ENCODE results near the gene RAG1.

Gene RAG1

GRCh38 chr11:36622431-36623136, 54.8 kb downstream of the RAG1 start:
- H3K9me2 ChIP-seq (replicated peaks; ENCODE audit: low read depth, low read length), result no peaks in the 10 kb centered on the region
- H3K9ac ChIP-seq (ENCODE audit: low read depth, low read length, poor library complexity, severe bottlenecking), result no peak overlapping the region
- no peak overlapping the region for H3K4me2 ChIP-seq (ENCODE audit: low read depth, low read length, poor library complexity, severe bottlenecking)

GRCh38 chr11:36623494-36623893, 55.7 kb downstream of the RAG1 start:
- no peaks in the 10 kb centered on the region for H3K9me3 ChIP-seq (ENCODE audit: insufficient read depth, low read depth, low read length)
- no peak overlapping the region for H3K9ac ChIP-seq (ENCODE audit: low read depth, low read length, poor library complexity, severe bottlenecking)
- H3K79me2 ChIP-seq (ENCODE audit: insufficient read depth, low read length), result no peaks in the 10 kb centered on the region
- no peaks in the 10 kb centered on the region for H3K36me3 ChIP-seq (ENCODE audit: insufficient read depth, low read length)
- H3K4me3 ChIP-seq (ENCODE audit: low read length, poor library complexity, severe bottlenecking), result no peak overlapping the region
- peaks cover 61% of the 10 kb centered on the region for H3K4me1 ChIP-seq (ENCODE audit: insufficient read depth, low read length, poor library complexity, severe bottlenecking)
- H3F3A ChIP-seq (ENCODE audit: low read depth), result peaks cover 10% of the 10 kb centered on the region; the same call in 1 of the 2 replicates
- TF ChIP-seq CTCF (conservative IDR thresholded peaks at IDR 0.05; ENCODE audit: low read length) (no peak), EZH2phosphoT487 (IDR thresholded peaks at IDR 0.05; ENCODE audit: borderline replicate concordance) (no peak)
- H2AFZ ChIP-seq (ENCODE audit: low read length), result no peak overlapping the region
- no peaks in the 10 kb centered on the region for H3K9me2 ChIP-seq (replicated peaks; ENCODE audit: low read depth, low read length)
- no peaks in the 10 kb centered on the region for H3K27me3 ChIP-seq (ENCODE audit: insufficient read depth, low read length, poor library complexity, severe bottlenecking)
- H4K20me1 ChIP-seq (ENCODE audit: insufficient read depth, low read length, poor library complexity, severe bottlenecking), result no peaks in the 10 kb centered on the region
- no peak overlapping the region for H3K4me2 ChIP-seq (ENCODE audit: low read depth, low read length, poor library complexity, severe bottlenecking)

More at GRCh38 chr11:36622431-36623136, 54.8 kb downstream of the RAG1 start:
- Histone ChIP-seq H2AFZ (ENCODE audit: low read length) (no peak overlapping the region), H3K4me1 (ENCODE audit: insufficient read depth, low read length, poor library complexity, severe bottlenecking) (peaks cover 61% of the 10 kb centered on the region), H3K36me3 (ENCODE audit: insufficient read depth, low read length) (no peaks in the 10 kb centered on the region), H3K4me3 (ENCODE audit: low read length, poor library complexity, severe bottlenecking) (no peak overlapping the region), H3K27me3 (ENCODE audit: insufficient read depth, low read length, poor library complexity, severe bottlenecking) (no peaks in the 10 kb centered on the region), H3K9me3 (ENCODE audit: insufficient read depth, low read depth, low read length) (no peaks in the 10 kb centered on the region), H3K79me2 (ENCODE audit: insufficient read depth, low read length) (no peaks in the 10 kb centered on the region), H3F3A (ENCODE audit: low read depth) (peaks cover 10% of the 10 kb centered on the region; the same call in 1 of the 2 replicates), H4K20me1 (ENCODE audit: insufficient read depth, low read length, poor library complexity, severe bottlenecking) (no peaks in the 10 kb centered on the region)
- TF ChIP-seq EZH2phosphoT487 (IDR thresholded peaks at IDR 0.05; ENCODE audit: borderline replicate concordance) (no peak), CTCF (conservative IDR thresholded peaks at IDR 0.05; ENCODE audit: low read length) (peak; percentile 97)

GRCh38 chr11:36627006-36627405, 59.2 kb downstream of the RAG1 start:
- Histone ChIP-seq H3K79me2 (ENCODE audit: insufficient read depth, low read length) (no peaks in the 10 kb centered on the region), H3K4me2 (ENCODE audit: low read depth, low read length, poor library complexity, severe bottlenecking) (no peak overlapping the region), H3F3A (ENCODE audit: low read depth) (no peaks in the 10 kb centered on the region), H3K27me3 (ENCODE audit: insufficient read depth, low read length, poor library complexity, severe bottlenecking) (no peaks in the 10 kb centered on the region), H3K9me2 (replicated peaks; ENCODE audit: low read depth, low read length) (no peaks in the 10 kb centered on the region), H3K9me3 (ENCODE audit: insufficient read depth, low read depth, low read length) (no peaks in the 10 kb centered on the region), H3K36me3 (ENCODE audit: insufficient read depth, low read length) (no peaks in the 10 kb centered on the region), H2AFZ (ENCODE audit: low read length) (0 out of 2 replicates have a peak overlapping the region, but pooled peaks have one; percentile 9), H3K9ac (ENCODE audit: low read depth, low read length, poor library complexity, severe bottlenecking) (no peak overlapping the region), H3K4me1 (ENCODE audit: insufficient read depth, low read length, poor library complexity, severe bottlenecking) (peaks cover 57% of the 10 kb centered on the region), H4K20me1 (ENCODE audit: insufficient read depth, low read length, poor library complexity, severe bottlenecking) (no peaks in the 10 kb centered on the region), H3K4me3 (ENCODE audit: low read length, poor library complexity, severe bottlenecking) (no peak overlapping the region)
- TF ChIP-seq CTCF (conservative IDR thresholded peaks at IDR 0.05; ENCODE audit: low read length), result no peak
- no peak for TF ChIP-seq EZH2phosphoT487 (IDR thresholded peaks at IDR 0.05; ENCODE audit: borderline replicate concordance)
